ENCODE measurements around the gene ZFYVE19. TPM values are rescaled to one million over a fixed set of nuclear protein-coding genes. Genes with fewer than 3 reads are reported as not detected.

Gene ZFYVE19
- total and polyA plus RNA-seq, 2 of the 13 experiments (the other 11 are each of a cell fraction or from before 2014, with no cell fraction given) = 23.3 to 44.0 TPM

DNA sequence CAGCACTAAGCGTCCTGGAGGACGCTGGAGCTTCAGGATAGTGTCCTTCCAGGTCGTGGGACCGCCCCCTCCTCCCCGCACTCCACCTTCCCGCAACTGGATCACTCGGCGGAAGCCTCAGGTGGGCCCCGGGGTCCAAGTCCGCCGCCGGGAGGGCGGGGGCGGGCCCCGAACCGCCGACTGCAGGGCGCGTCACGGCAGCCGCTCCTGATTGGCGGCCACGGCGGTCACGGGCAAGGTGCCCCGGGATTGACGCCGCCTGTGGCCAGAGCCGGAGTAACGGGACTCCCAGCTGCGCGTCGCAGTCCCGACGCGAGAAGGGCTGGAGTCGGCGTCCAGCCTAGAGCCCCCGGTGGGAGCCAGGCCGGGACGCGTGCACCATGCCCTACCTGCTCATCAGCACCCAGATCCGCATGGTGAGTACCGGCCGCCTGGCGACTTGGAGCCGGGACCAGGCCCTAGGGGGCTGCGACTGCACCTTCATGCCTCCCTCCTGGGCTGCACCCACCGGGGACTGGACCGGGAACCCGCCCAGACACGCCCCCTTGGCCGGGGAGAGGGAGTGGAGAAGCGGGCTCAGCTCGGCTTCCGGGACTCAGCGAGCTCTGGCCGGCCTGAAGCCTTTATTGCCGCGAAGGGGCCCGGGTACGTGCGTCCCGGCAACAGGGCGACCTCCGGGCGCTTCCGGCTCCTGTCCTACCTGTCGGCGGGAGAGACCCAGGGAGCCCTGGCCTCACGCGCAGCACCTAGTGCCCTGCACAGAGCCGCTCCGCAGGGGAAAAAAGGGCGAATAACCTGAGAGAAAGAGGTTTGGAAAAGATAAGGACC is 42.9 kb upstream of the ZFYVE19 start, which contains the start of gene GCHFR (continued):
- TF ChIP-seq, protein P1, sequence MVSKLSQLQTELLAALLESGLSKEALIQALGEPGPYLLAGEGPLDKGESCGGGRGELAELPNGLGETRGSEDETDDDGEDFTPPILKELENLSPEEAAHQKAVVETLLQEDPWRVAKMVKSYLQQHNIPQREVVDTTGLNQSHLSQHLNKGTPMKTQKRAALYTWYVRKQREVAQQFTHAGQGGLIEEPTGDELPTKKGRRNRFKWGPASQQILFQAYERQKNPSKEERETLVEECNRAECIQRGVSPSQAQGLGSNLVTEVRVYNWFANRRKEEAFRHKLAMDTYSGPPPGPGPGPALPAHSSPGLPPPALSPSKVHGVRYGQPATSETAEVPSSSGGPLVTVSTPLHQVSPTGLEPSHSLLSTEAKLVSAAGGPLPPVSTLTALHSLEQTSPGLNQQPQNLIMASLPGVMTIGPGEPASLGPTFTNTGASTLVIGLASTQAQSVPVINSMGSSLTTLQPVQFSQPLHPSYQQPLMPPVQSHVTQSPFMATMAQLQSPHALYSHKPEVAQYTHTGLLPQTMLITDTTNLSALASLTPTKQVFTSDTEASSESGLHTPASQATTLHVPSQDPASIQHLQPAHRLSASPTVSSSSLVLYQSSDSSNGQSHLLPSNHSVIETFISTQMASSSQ (IDR thresholded peaks at IDR 0.05; ENCODE audit: low read depth) = no peak
- TF ChIP-seq, protein P1 (CRISPR knock-in tag; IDR thresholded peaks at IDR 0.05; ENCODE audit: borderline replicate concordance) = peak; percentile 41; the same call in 1 of the 2 replicates
- peak; percentile 57 for TF ChIP-seq PHF21A (CRISPR knock-in tag; IDR thresholded peaks at IDR 0.05)
- TF ChIP-seq BORCS8-MEF2B (CRISPR knock-in tag; IDR thresholded peaks at IDR 0.05) = peak; percentile 89
- TF ChIP-seq HNRNPH1 (optimal IDR thresholded peaks at IDR 0.05; ENCODE audit: low read depth, low read length) = no peak
- no peak for TF ChIP-seq JDP2 (CRISPR knock-in tag; IDR thresholded peaks at IDR 0.05; ENCODE audit: borderline replicate concordance)
- TF ChIP-seq KDM3A (CRISPR knock-in tag; IDR thresholded peaks at IDR 0.05; ENCODE audit: low read depth) = 0 out of 2 replicates have a peak, but pooled peaks have one; percentile 76
- TF ChIP-seq ZNF839 (CRISPR knock-in tag; IDR thresholded peaks at IDR 0.05; ENCODE audit: borderline replicate concordance) = peak; percentile 33; the same call in 1 of the 2 replicates
- TF ChIP-seq ZNF761 (CRISPR knock-in tag; conservative IDR thresholded peaks at IDR 0.05) = no peak
- TF ChIP-seq, protein P2, sequence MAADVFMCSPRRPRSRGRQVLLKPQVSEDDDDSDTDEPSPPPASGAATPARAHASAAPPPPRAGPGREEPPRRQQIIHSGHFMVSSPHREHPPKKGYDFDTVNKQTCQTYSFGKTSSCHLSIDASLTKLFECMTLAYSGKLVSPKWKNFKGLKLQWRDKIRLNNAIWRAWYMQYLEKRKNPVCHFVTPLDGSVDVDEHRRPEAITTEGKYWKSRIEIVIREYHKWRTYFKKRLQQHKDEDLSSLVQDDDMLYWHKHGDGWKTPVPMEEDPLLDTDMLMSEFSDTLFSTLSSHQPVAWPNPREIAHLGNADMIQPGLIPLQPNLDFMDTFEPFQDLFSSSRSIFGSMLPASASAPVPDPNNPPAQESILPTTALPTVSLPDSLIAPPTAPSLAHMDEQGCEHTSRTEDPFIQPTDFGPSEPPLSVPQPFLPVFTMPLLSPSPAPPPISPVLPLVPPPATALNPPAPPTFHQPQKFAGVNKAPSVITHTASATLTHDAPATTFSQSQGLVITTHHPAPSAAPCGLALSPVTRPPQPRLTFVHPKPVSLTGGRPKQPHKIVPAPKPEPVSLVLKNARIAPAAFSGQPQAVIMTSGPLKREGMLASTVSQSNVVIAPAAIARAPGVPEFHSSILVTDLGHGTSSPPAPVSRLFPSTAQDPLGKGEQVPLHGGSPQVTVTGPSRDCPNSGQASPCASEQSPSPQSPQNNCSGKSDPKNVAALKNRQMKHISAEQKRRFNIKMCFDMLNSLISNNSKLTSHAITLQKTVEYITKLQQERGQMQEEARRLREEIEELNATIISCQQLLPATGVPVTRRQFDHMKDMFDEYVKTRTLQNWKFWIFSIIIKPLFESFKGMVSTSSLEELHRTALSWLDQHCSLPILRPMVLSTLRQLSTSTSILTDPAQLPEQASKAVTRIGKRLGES (CRISPR knock-in tag; IDR thresholded peaks at IDR 0.05; ENCODE audit: borderline replicate concordance) = no peak
- no peak for TF ChIP-seq ATM (IDR thresholded peaks at IDR 0.05; ENCODE audit: borderline replicate concordance)
- TF ChIP-seq, protein P3, sequence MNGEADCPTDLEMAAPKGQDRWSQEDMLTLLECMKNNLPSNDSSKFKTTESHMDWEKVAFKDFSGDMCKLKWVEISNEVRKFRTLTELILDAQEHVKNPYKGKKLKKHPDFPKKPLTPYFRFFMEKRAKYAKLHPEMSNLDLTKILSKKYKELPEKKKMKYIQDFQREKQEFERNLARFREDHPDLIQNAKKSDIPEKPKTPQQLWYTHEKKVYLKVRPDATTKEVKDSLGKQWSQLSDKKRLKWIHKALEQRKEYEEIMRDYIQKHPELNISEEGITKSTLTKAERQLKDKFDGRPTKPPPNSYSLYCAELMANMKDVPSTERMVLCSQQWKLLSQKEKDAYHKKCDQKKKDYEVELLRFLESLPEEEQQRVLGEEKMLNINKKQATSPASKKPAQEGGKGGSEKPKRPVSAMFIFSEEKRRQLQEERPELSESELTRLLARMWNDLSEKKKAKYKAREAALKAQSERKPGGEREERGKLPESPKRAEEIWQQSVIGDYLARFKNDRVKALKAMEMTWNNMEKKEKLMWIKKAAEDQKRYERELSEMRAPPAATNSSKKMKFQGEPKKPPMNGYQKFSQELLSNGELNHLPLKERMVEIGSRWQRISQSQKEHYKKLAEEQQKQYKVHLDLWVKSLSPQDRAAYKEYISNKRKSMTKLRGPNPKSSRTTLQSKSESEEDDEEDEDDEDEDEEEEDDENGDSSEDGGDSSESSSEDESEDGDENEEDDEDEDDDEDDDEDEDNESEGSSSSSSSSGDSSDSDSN (CRISPR knock-in tag; IDR thresholded peaks at IDR 0.05) = peak; percentile 95
- TF ChIP-seq PHF5A (CRISPR knock-in tag; IDR thresholded peaks at IDR 0.05; ENCODE audit: low read depth, unreplicated experiment) = no peak
- TF ChIP-seq ZNF143 (CRISPR knock-in tag; IDR thresholded peaks at IDR 0.05) = no peak
- TF ChIP-seq RFXANK (CRISPR knock-in tag; IDR thresholded peaks at IDR 0.05) = peak; percentile 73; the same call in 1 of the 2 replicates
- no peak for TF ChIP-seq KLF13 (CRISPR knock-in tag; IDR thresholded peaks at IDR 0.05)
- TF ChIP-seq MATR3 (CRISPR knock-in tag; IDR thresholded peaks at IDR 0.05) = no peak

Data from HepG2 (cell line).